Lower leg skin (tissue), 3 donors: ENCODE measurements around the gene KLF5.

Source experiments
- POLR2A ChIP-seq, 2 donors: fragments of 450-650 bp; IDR thresholded peaks; one replicate each; pipeline ENCODE4 v1.6.1; 2016 to 2017; ENCODE audit warnings: antibody characterized with exemption in 2 of 2, mild to moderate bottlenecking in 1 of 2, moderate library complexity in 1 of 2
- TF ChIP-seq, protein P1 (sequence below), 3 donors: fragments of 450-650 bp; IDR thresholded peaks; one replicate each; pipeline ENCODE4 v1.5.1; 2016; ENCODE audit warnings: antibody characterized with exemption in 3 of 3, mild to moderate bottlenecking in 3 of 3, moderate library complexity in 2 of 3

DNA sequence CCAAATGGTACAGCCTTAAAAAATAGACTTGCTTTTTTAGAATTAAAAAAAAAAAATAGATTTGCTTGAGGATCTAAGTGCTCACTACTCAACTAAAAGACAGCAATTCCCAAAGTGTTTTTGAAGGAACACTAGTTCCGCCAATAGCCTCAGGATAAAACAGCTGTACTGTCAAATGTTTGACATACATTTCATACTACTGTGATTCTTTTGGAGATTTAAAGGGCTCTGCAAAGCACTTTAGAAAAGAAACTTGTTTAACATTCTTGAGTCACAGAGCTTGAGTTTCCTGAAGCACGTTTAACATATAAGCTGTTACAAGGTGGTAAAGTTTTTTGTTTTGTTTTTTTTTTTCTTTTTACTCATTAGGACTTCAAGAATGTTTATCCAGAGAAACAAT lies 23.1 kb upstream of the KLF5 start:
- TF ChIP-seq, protein P1, sequence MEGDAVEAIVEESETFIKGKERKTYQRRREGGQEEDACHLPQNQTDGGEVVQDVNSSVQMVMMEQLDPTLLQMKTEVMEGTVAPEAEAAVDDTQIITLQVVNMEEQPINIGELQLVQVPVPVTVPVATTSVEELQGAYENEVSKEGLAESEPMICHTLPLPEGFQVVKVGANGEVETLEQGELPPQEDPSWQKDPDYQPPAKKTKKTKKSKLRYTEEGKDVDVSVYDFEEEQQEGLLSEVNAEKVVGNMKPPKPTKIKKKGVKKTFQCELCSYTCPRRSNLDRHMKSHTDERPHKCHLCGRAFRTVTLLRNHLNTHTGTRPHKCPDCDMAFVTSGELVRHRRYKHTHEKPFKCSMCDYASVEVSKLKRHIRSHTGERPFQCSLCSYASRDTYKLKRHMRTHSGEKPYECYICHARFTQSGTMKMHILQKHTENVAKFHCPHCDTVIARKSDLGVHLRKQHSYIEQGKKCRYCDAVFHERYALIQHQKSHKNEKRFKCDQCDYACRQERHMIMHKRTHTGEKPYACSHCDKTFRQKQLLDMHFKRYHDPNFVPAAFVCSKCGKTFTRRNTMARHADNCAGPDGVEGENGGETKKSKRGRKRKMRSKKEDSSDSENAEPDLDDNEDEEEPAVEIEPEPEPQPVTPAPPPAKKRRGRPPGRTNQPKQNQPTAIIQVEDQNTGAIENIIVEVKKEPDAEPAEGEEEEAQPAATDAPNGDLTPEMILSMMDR (IDR thresholded peaks at IDR 0.05) = no peak
- TF ChIP-seq POLR2A (IDR thresholded peaks at IDR 0.05) = no peak
